Hematopoietic multipotent progenitor cell treated with erythropoietin and hydrocortisone succinate and interleukin-3 and kit ligand, for 17 days (in vitro differentiated cells): ENCODE measurements around the gene DDX41.
A peak's percentile ranks its signal among the peaks of the same experiment; 100 is the strongest.

Experiments
- DNase-seq: peaks from one replicate; pipeline ENCODE4 v3.0.0-alpha.2; 2015; ENCODE audit warnings: low spot score

Gene DDX41

DNA sequence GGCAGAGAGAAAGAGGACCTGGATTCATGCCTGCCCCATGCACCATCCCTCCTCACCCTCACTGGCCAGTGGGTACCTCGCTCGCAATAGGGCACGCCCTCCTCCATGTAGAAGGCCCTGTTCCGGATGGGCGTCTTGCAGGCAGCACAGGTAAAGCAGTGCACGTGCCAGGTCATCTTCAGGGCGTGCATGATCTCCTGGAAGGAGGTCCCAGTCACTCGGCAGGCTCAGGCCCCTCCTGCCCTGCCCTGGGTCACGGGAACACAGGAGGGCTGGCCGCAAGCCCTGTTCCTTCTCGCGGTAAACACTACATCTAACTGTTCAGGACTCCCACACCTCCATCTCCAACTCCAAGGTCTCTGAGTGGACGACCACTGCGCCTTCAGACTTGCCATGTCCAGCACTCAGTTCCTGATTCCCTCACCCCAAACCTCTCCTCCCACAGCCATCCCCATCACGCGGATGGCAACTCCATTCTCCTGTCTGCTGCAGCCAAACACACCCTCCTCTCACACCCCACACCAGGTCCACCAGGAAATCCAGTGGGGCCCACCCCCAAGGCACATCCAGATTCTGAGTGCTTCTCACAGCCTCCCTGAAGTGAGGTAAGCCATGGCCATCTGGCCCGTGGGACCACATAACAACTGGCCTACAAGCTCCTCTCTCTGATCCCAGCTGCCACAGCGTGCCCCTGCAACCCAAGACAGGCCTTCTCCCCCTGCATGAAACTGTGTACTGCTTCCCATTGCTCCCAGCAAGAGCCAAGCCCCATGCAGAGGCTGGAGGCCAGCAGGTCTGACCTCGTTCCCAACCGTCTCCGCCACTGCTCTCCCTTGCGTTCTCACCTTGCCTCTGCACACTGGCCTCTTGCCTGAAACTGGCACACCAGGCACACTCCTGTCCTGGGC, 32.5 kb downstream of the DDX41 start:
- DNase-seq = no peak

DNA sequence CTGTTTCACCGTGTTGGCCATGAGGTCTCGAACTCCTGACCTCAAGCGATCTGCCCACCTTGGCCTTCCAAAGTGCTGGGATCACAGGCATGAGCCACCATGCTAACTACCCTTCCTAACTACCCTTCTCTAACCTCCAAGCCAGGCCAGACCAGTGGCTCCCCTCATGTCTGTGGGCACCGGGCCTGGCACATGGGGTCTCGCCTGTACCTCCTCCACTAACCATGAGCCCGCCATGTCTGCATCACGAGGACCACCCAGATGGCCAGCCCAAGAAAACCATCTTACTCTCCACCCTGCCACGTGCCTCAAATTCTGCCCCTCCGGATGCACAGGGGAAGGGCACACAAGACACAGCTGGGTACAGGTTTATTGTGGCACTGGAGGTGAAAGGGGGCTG, 33.7 kb downstream of the DDX41 start:
- DNase-seq = no peak

DNA sequence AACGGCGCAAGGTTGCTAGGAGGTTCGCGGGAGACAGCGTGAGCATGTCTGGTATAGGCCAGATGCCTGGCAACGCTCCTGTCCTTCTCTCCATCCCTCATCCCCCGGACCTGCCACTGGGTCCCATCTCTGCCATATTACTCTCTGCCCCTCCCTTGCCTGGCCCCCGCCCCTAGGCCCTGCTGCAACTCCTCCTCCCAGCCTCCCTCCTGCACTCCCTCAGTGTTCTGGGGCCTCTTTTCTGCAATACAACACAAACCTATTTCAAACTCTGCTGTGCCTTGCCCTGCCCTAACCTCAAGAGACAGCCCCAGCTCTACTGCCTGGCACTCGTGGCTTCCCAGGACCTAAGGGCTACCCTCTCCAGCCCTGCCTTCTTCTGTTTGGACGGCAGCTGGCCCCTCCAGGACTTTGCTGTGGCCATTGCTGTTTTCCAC, 34.4 kb downstream of the DDX41 start:
- DNase-seq = no peak

DNA sequence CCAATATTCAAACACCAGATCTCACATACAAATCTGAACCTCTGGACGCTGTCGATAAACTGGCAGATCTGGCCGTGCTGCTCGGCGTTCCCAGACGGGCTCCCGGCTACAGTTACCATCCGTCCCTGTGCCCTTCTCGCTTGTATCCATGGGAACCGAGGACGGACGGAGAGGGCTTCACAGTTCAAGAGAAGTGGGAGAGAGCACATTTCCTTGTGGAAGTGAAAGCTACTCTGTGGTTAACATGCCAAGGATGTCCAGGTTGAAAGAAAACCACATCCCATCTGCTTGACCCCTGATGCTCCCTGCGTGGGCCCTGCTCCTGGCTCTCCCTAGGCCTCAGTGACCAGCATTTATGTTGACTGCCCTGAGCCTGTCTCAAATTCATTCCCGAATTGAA, 37.0 kb downstream of the DDX41 start:
- no peak for DNase-seq

DNA sequence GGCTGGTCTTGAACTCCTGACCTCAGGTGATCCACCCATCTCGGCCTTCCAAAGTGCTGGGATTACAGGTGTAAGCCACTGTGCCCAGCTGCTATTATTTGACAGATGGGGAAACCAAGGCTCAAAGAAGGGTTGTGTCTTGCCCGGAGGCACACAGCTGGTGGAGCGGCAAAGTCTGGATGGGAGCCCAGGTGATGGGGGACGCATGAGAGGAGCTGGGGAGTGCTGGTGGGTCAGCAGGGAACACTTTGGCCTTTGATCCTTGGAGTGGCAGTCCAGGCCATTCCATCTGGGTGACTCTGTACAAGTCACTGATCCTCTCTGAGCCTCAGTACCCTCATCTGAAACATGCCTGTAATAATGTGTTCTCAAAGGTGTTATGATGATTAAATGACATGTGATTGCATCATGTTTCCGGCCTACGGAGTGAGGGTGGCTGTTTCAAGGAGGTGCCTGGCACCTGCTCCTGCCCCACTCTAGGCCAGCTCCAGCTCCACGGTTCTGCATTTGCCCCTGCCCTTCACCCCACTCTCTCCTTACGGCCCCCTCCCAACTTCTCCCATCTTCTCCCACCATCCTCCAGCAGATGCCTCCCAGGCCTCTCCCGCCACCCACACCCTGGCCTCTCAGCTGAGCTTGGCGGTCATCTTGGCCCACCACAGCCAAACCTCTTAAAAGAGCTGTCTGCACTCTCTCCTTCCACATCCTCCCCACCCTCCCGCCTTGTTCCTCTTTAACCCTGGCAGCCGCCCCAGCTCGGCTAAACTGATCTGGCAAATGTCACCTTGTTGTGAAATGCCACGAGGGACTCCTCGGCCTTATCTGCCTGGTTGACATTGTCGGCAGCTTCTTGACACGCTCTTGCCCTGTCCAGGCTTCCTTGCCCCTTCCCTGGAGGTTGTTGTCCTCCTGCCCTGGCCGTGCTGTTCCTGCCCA, 37.8 kb downstream of the DDX41 start:
- peak; percentile 64 for DNase-seq

DNA sequence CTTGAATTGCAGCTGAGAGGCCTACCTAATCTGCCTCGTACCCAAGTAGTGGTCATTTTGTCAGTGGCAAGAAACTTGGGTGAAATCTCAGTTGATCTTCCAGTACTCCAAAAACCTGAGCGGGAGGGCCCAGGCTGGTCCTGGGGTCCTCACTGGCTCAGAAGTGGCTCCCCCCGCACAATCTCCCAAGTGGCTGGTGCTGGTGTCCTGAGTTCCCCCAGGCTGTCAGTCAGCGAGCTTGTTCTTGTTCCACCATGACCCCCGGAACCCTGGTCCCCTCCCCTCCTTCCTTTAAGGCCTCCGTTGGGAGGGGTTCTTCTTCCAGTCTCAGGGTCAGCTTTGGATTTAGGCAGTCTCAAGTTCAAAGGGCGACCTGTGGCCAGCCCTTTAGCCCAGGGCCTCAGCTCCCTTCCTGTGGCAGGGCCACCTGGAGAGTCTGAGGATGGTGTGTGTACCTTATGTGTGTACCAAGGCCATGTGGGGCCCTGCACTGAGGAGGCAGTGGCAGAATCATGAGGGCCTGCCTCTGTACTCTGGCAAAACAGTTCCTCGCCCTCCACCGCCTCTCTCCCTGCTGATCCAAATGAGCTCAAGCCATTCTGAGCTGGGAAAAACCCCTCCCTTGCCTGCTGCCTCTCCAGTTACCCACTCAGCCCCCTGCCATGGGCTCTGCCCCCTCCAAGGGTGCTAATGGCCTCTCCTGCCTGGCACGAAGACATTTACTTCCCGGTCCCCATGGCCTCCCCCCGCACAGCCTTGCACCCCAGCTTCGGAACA, 38.9 kb downstream of the DDX41 start:
- DNase-seq = no peak

DNA sequence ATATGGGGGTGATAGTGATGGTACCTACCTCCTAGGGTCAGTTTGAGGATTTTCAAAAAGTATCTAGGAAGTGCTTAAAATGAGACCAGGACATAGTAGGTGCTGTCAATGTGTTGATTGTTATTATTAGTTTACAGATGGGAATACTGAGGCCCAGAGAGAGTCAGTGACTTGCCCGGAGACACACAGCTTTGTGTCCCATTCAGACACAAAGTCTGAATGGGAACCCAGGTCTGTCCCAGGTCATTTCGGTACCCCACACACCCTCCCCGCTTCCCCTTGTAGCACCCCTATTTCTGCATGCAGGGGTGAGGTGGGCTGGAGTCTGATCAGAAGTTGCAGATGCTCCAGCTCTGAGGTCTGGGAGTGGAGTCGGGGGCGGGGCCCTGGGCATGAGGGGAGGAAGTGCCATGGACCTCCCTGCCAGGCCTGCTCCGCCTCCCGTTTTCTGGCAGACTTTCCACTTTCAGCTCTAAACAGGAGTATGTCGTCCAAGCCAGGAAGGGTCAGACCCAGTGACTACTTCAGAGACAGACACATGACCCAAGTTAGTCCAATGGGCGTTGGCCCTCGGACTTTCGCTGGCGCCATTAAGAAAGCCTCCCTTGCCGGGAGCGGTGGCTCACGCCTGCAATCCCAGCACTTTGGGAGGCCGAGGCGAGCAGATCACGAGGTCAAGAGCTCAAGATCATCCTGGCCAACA, 40.1 kb downstream of the DDX41 start:
- no peak for DNase-seq

DNA sequence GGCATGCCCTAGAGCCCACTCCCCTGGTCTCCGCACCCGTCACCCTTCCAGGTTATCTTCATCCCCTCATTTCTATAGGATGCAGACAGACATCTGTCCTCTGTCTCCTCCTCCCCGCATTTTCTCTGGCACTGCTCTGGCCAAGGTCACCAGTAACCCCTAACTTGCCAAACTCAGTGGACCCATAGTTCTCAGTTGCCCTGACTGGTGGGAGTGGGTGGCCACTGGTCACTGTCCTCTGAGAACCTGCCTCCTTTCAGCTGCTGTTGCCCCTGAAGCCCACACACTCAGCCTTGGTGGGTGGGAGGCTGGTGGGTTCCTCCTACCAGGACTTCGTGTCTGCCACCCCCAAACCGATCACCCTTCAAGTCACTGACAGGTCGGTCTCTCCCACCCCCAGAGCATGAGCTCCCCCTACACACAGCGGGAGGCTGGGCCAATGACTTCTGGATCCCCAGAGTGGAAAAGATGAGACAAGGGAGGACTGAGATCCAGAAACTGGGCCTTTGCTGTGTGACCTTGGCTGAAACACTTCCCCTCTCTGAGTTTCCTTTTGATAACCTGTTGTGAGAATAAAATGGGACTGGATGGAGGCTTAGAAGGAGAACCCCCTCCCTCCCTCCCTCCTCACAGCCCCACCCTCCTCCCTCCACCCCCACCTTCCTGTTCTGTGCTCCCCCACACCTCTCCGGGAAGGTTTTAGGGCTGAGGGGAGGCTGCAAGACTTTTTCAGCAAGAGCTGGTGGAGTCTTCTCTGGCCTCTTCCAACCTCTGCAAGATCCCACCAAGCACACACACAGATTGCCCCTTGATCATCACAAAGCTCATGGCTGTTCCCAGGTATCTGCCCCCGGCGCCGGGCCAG, 41.0 kb downstream of the DDX41 start:
- DNase-seq = no peak

DNA sequence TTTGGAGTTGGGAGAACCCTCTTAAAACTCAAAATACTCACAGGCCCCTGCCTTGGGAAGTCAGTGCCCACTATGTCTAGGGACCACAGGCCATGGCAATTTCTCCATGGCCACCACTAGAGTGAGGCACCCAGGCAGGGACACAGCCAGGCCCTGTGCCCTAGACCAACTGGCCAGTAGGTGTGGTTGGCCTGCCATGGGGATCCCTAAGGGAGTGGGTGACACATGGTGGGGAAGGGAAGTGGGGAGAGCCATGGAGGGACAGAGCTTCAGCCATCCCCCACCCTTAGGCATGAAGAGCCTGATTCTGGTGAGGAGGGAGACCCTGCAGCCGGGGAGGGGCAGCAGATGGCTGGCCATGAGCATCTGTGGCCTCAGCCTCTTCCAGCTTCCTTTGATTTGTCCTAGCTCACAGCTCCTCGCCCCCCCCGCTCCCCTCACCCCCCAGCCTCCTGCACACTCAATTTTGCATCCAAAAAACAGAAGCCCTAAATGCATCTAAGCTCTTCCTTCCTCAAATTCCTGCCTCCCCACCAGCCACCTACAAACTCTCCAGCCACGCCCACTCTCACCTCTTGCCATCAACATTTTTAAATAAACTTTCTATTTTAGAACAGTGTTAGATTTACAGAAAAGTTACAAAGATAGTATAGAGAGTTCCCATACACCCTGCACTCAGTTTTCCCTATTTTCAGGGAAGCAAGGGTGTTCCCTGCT, 41.8 kb downstream of the DDX41 start:
- no peak for DNase-seq

DNA sequence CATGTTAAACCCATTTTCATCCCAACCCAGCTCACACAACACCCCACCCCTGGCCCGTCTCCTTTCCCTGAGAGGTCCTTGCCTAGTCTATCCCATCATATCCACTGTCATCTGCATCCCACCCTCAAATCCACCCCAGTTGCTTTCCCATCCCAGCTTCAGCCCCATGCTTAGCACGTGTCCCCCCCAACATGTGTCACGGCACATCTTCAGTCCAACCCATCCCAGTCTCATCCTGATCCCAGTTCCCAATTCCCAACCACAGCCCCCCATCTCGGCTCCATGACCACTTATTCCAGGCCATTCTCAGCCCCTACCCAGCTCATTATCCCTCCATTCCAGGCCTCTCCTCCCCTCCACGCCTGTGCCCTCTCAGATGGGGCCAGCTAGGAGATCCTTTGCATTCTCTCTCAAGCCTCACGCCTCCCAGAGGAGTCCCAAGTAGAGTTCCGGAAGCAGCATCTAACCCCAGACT, 42.7 kb downstream of the DDX41 start:
- DNase-seq = no peak

DNA sequence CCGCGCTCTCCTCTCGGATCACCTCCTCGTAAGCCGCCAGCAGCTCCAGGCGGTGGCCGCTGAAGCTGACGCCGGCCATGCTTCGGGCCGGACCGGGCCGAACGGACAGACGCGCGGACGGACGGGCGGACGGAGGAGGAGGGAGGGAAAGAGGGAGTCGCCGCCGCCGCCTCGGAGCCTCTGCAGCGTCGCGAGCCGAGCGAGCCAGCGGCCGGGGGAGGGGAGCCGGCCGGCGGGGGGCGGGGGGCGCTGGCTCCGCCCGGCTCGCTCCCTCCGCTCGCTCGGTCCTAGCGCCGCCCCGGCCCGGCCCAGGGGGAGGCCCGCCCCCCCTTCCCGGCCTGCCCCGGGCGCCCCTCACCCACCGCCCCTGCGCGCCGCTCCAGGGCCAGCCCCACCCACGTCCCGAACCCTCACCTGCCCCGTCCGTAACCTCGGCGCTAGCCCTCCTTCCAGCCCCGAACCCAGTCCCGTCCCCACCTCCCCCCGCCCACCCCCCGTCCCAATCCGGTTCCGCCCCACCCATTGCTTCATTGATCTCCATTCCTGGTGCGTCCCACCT, 43.2 kb downstream of the DDX41 start, which contains the start of gene DBN1:
TSS of gene DBN1 (minus strand) at position 192 of the 559 bp plus-strand sequence. CDS start at position 79, 113 bp downstream.
- DNase-seq = no peak

DNA sequence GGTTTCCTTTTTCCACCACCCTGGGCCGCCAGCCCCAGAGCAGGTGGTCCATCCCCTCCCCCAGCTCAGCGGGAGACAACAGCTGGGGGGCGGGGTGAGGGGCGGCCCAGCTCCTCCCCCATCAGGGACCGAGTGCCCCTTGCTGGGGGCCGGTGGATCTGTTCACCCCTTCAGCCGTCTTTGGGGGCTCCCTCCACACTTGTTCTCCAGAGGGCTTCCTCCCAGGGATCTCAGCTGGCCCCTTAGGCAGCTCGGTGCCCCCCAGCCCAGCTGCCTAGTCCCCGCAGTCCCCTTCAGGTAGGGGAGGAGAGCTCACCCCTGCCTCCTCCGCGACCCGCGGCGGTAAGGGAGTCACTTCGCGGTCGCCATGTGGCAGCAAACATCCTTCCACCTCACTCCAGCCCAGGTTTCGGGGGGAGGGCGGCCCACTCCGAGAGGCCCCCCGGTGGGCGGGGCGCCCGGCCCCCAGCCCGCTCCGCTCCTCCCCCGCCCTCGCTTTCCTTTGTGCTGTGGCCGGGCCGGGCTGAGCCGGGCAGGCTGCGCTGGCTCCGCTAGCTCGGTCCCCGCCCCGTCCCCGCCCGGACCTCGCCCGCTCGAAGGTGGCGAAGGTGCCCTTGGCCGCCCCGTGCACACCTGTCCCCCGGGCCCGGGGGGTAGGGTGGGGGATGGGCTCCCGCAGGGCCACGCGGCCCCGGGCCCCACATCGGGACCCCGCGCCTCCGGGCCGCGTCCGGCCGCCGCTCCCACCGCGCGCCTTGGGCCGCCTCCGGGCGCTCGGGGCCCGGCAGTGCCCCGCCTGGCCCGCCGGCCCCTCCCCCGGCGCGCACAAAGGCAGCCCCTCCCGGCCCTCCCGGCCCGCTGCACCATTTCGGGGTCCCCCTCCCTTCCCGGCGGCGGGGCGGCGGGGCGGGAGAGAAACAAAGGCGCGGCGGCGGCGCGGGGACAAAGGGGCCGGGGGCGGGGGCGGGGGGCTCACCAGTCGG, 44.0 kb downstream of the DDX41 start:
- no peak for DNase-seq

DNA sequence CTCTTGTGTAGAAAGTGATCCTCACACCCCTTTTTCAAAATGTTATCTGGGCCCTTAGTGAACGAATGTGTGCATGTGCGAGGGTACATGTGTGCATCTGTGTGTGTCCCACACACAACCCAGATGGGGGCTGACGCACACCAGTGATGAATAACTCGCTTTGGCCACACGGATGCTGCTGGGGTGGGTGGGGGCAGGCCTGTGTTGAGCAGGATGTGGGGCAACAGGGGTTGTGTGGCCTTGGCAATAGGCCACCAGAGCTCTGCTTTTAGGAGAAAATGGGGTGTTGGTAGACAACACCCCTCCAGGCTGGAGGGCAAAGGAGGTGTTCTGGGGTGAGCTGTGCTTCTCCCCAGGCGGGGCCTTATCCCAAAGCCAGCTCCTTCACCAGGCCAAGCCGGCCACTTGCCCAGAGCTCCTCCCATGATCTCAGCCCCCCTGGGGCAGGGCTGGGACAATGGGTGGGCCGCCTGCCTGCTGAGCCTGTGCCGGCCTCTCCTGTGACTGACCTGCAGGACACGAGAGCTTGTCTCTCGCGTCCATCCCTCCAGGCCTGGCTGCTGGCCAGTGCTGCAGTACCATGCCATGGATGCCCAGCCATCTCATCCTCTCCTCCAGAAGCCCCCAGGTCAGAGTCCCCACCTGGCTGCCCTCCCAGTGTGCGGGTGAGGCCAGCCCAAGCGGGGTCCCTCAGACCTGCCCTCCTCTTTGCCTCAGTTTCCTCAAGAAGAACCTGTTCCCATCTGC, 45.0 kb downstream of the DDX41 start:
- no peak for DNase-seq

DNA sequence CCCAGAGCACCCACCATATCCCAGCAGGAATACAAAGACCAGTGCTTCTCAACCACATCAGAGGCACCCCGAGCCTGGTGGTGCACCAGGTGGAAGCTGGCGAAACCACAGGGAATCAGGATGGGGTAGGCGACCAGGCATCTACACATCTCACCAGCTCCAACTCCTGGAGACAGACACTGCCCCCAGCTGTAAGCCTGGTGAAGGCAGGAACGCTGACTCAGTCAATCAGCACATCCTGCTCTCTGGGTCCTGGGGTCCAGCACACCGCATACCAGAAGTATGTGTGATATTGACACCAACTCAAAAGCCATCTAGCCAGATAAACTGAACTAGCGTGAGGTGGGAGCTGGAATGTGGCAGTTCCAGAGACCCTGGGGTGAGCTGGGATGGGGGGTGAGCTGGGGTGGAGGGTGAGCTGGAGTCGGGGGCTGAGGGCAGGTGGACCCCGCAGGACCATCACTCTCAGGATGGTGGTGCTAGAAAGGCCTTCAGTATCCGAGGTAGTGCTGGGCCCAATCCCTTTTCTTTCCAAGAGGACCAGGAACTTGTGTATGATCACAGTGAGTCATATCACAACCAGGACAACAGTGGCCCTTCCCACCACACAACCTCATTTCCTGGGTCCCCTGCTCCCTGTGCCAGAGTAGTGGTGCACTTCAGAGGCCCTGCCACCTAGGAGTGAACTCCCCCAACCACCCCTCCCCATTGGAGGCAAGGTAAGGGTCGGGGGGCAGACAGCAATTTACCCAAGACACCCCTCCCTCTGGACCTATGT, 45.8 kb downstream of the DDX41 start:
- no peak for DNase-seq

DNA sequence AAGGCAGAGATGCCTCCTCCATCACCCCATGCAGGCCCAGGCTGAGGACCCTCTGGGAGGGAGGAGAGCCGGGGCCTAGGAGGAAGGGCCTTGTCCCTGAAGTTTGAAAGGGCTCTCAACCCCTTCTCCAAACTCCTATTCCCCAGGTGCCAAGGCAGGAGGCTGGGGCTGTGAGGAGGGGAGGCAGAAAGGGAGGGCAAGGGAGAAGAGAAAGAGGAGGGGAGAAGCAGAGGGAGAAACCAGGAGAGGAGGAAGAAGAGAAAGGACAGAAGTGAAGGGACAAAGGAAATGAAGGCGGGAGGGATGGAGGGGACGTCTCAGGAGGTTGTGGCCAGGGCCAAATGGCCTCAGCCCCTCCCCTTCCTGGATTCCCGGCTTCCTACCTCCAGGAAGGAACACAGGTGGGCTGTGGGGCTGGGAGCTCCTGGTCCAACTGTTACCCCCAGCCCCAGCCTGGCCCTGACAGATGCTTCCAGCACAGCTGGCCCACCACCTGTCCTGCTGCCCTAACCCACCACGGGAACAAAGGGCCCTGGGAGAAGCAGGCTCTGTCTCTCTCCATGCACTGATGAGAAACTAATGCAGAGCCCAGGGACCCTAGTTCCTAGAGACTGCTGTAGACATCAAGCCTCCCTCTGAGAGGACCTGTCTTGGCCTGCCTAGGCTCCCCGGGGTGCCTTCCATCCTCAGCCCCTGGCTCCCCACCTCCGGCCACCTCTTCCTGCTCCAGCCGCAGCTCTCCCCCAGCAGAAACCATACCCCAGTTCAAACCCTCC, 46.8 kb downstream of the DDX41 start:
- DNase-seq = no peak
